Neuron (in vitro differentiated cells): ENCODE data around the gene PTPRA.

Experiments
- H2AFZ ChIP-seq: one replicate; pipeline ENCODE4 v1.6.1; 2013; ENCODE audit warnings: low read depth, mild to moderate bottlenecking, inconsistent platforms, low read length, moderate library complexity
- H3K27me3 ChIP-seq: one replicate; pipeline ENCODE4 v1.6.1; 2013; ENCODE audit warnings: low read length; ENCODE audit not compliant: insufficient read depth
- H3K36me3 ChIP-seq: one replicate; pipeline ENCODE4 v1.6.1; 2013; ENCODE audit warnings: low read length; ENCODE audit not compliant: insufficient read depth
- H3K4me1 ChIP-seq: one replicate; pipeline ENCODE4 v1.6.1; 2013; ENCODE audit warnings: low read length; ENCODE audit not compliant: insufficient read depth
- H3K4me3 ChIP-seq: 2 replicates; pipeline ENCODE4 v1.5.1; 2013; ENCODE audit warnings: mild to moderate bottlenecking, low read length, moderate library complexity
- H3K9me3 ChIP-seq: one replicate; pipeline ENCODE4 v1.6.1; 2013; ENCODE audit warnings: low read length

PTPRA gene

GRCh38 chr20:2865101-2865500 is 8.2 kb upstream of the PTPRA start:
- Histone ChIP-seq H3K4me3 (no peak overlapping the region), H3K4me1 (no peaks in the 10 kb centered on the region), H2AFZ (no peak overlapping the region), H3K36me3 (peaks cover 36% of the 10 kb centered on the region), H3K9me3 (no peaks in the 10 kb centered on the region), H3K27me3 (no peaks in the 10 kb centered on the region)

DNA sequence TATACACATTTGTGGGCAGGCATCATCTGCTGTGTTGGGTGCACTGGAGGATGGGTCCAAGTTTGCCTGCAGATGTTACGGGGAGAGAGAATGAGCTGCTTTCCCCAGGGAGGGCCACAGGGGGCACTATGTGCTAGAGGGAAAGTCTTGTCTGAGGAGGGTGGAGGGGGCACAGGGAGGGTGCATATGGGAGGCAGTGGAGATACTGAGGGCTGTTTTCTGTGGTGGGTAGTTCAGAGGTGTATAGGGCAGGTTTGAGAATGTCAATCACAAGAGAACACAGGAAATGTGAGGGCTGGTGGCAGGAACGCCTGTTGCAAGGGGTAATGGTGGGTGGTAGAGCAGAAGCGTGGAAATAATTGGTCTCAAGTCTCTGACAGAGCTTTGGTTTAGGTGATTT is 7.7 kb upstream of the PTPRA start:
- Histone ChIP-seq H3K36me3 (peaks cover 35% of the 10 kb centered on the region), H3K4me1 (peaks cover 5% of the 10 kb centered on the region), H3K4me3 (no peak overlapping the region), H2AFZ (no peak overlapping the region), H3K27me3 (no peaks in the 10 kb centered on the region), H3K9me3 (no peaks in the 10 kb centered on the region)

GRCh38 chr20:2866236-2866635 is 7.0 kb upstream of the PTPRA start:
- peaks cover 29% of the 10 kb centered on the region for H3K36me3 ChIP-seq
- H3K9me3 ChIP-seq = no peaks in the 10 kb centered on the region
- H3K27me3 ChIP-seq = no peaks in the 10 kb centered on the region
- no peak overlapping the region for H3K4me3 ChIP-seq
- H3K4me1 ChIP-seq = peaks cover 10% of the 10 kb centered on the region
- H2AFZ ChIP-seq = no peak overlapping the region

DNA sequence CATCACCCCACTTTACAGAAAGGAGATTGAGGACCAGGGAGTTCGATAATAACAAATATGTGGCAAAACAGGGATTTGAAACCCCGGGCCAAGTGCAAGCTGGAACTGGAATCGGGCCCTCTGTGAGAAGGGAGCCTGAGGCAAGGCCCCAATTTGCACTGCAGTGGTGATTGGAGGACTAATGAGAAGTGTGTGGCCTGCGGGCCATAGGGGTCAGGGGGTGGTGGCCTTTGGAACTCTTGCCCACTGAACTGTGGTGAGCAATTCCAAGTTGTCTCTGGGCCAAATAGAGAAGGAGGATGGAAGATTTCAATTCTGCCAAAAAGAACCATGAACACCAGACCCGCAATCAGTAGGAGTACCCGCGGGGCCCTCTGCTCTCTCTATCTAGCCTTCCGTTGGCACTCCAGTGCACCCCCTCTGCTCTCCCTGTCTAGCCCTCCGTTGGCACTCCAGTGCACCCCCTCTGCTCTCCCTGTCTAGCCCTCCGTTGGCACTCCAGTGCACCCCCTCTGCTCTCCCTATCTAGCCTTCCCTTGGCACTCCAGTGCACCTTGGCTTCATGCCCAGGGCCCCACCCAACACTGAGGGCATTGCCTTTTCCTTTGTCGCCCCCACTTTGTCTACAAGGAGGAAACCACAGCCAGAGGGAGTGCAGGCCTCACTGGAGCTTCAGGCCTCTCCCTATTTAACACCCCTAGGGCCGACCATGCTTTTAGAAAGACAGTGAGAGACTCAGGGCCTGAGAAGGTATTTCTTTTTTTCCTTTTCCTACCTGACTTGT is 6.0 kb upstream of the PTPRA start:
- H3K36me3 ChIP-seq = peaks cover 22% of the 10 kb centered on the region
- no peaks in the 10 kb centered on the region for H3K27me3 ChIP-seq

GRCh38 chr20:2869381-2869780 is 3.9 kb upstream of the PTPRA start:
- Histone ChIP-seq H3K9me3 (no peaks in the 10 kb centered on the region), H3K36me3 (peaks cover 12% of the 10 kb centered on the region), H3K4me3 (no peak overlapping the region), H2AFZ (no peak overlapping the region), H3K27me3 (no peaks in the 10 kb centered on the region), H3K4me1 (peaks cover 11% of the 10 kb centered on the region)

More for the DNA sequence above, 6.0 kb upstream of the PTPRA start:
- Histone ChIP-seq H3K9me3 (no peaks in the 10 kb centered on the region), H3K4me1 (peaks cover 10% of the 10 kb centered on the region), H2AFZ (no peak overlapping the region), H3K4me3 (no peak overlapping the region)

GRCh38 chr20:2871111-2871465 is 2.2 kb upstream of the PTPRA start:
- no peak overlapping the region for H3K4me3 ChIP-seq

GRCh38 chr20:2871661-2872458 is 1.4 kb upstream of the PTPRA start:
- Histone ChIP-seq H3K4me3 (no peak overlapping the region), H3K36me3 (no peaks in the 10 kb centered on the region), H3K4me1 (peaks cover 28% of the 10 kb centered on the region), H3K9me3 (no peaks in the 10 kb centered on the region), H2AFZ (no peak overlapping the region), H3K27me3 (no peaks in the 10 kb centered on the region)

More at GRCh38 chr20:2871111-2871465, 2.2 kb upstream of the PTPRA start:
- Histone ChIP-seq H3K36me3 (peaks cover 3% of the 10 kb centered on the region), H3K9me3 (no peaks in the 10 kb centered on the region), H2AFZ (no peak overlapping the region), H3K27me3 (no peaks in the 10 kb centered on the region), H3K4me1 (peaks cover 27% of the 10 kb centered on the region)

DNA sequence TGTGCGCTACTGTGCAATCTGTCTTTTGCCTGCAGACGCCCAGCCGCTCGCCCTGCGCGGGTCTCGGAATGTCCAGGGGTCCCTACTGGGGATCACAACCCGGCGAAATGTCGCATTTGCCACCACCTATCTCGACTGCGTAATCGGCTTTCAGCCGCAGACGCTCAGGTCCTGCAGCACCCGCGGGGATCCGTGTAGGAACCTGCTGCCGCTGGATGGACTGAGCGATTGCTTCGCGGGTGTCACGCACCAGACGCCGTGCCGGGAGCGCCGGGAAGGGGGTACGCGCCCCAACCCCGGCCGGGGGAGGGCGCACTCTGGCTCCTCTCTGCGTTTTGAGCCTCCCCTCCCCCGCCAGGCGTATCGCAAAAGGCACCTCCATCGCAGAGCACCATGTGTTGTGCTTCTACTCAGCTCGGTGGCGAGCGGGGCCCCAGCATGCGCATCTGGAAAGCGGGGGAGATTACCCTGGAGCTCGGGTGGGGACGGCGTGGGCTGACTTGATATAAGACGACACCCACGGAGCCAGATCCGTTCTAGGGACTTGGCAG is 747 bp upstream of the PTPRA start:
- peak overlapping the region; percentile 54 for H2AFZ ChIP-seq
- no peaks in the 10 kb centered on the region for H3K9me3 ChIP-seq
- H3K4me3 ChIP-seq = peak overlapping the region; percentile 82
- H3K36me3 ChIP-seq = no peaks in the 10 kb centered on the region
- H3K27me3 ChIP-seq = no peaks in the 10 kb centered on the region
- H3K4me1 ChIP-seq = peaks cover 28% of the 10 kb centered on the region

GRCh38 chr20:2873747-2874041 is 413 bp downstream of the PTPRA start:
- no peaks in the 10 kb centered on the region for H3K36me3 ChIP-seq
- H3K9me3 ChIP-seq = no peaks in the 10 kb centered on the region
- peak overlapping the region; percentile 54 for H2AFZ ChIP-seq
- peak overlapping the region; percentile 82 for H3K4me3 ChIP-seq
- no peaks in the 10 kb centered on the region for H3K27me3 ChIP-seq
- peaks cover 28% of the 10 kb centered on the region for H3K4me1 ChIP-seq

GRCh38 chr20:2874456-2874855 is 1.2 kb downstream of the PTPRA start:
- Histone ChIP-seq H3K9me3 (no peaks in the 10 kb centered on the region), H3K4me1 (peaks cover 28% of the 10 kb centered on the region), H3K27me3 (no peaks in the 10 kb centered on the region), H3K36me3 (peaks cover 4% of the 10 kb centered on the region), H3K4me3 (peak overlapping the region; percentile 82), H2AFZ (no peak overlapping the region)

GRCh38 chr20:2875690-2876203 is 2.5 kb downstream of the PTPRA start:
- no peaks in the 10 kb centered on the region for H3K27me3 ChIP-seq
- no peaks in the 10 kb centered on the region for H3K9me3 ChIP-seq
- H3K4me3 ChIP-seq = no peak overlapping the region
- peaks cover 8% of the 10 kb centered on the region for H3K36me3 ChIP-seq
- peaks cover 22% of the 10 kb centered on the region for H3K4me1 ChIP-seq
- no peak overlapping the region for H2AFZ ChIP-seq

- Histone ChIP-seq H3K4me1 (peaks cover 18% of the 10 kb centered on the region), H3K9me3 (no peaks in the 10 kb centered on the region), H3K36me3 (peaks cover 11% of the 10 kb centered on the region), H3K27me3 (no peaks in the 10 kb centered on the region), H3K4me3 (no peak overlapping the region), H2AFZ (no peak overlapping the region)
Observed at GRCh38 chr20:2878515-2878914, 5.2 kb downstream of the PTPRA start.

DNA sequence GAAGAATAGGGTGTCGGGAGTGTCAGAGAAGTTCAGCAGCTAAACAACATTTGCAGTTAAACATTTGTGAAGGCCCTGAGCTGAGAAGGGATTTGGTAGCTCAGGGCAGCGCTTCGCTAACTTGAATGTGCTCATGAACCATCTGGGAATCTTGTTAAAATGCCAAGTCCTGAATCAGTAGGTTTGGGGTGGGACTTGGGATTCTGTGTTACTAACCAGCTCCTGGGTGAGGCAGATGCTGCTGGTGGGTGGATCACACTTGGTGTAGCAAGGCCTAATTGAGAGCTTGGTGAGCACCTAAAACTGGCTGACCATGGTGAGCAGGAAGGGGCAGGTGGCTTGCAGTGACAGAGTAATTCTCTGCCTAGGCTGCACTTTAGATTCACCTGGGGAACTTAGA is 5.9 kb downstream of the PTPRA start:
- H3K27me3 ChIP-seq = no peaks in the 10 kb centered on the region
- no peaks in the 10 kb centered on the region for H3K9me3 ChIP-seq
- peaks cover 11% of the 10 kb centered on the region for H3K36me3 ChIP-seq

More for the DNA sequence above, 5.9 kb downstream of the PTPRA start:
- Histone ChIP-seq H2AFZ (no peak overlapping the region), H3K4me1 (peaks cover 18% of the 10 kb centered on the region), H3K4me3 (no peak overlapping the region)
